Ascending aorta (tissue), 2 donors: ENCODE measurements around the gene MGMT. TPM values are rescaled to one million over a fixed set of nuclear protein-coding genes. Genes with fewer than 3 reads are reported as not detected.

Experiments used
- DNase-seq, 2 donors: peaks; one replicate each; pipeline ENCODE4 v3.0.0-alpha.2; 2019; ENCODE audit warnings: low spot score in 2 of 2
- H3K27ac ChIP-seq, 2 donors: fragments of 200-600 bp; sonication (generic); one replicate each; pipeline ENCODE4 v1.5.1; 2016 to 2017; ENCODE audit warnings: mild to moderate bottlenecking in 1 of 2
- H3K27me3 ChIP-seq: fragments of 200-600 bp; sonication (generic); one replicate; pipeline ENCODE4 v1.5.1; 2017
- H3K36me3 ChIP-seq, 2 donors: fragments of 200-600 bp; sonication (generic); one replicate each; pipeline ENCODE4 v1.5.1; 2016
- H3K4me1 ChIP-seq, 2 donors: fragments of 200-600 bp; sonication (generic); one replicate each; pipeline ENCODE4 v1.5.1; 2016 to 2017; ENCODE audit warnings: mild to moderate bottlenecking in 1 of 2
- H3K4me3 ChIP-seq, 2 donors: fragments of 200-600 bp; sonication (generic); one replicate each; pipeline ENCODE4 v1.5.1; 2016 to 2017; ENCODE audit warnings: mild to moderate bottlenecking in 1 of 2
- H3K9me3 ChIP-seq, 2 donors: fragments of 200-600 bp; sonication (generic); one replicate each; pipeline ENCODE4 v1.5.1; 2016
- intact Hi-C: fragments of 100-400 bp; cut with DNase I; formaldehyde crosslinking; loops from one replicate; pipeline ENCODE4 v1.15.1; 2023
- total RNA-seq: library from RNA; depleted of rRNA; stranded (reverse); fragments of >200 nt; gene quantifications from one replicate; pipeline ENCODE4 v1.1.0, GENCODE V29; 2016
- TF ChIP-seq, protein P1 (sequence below), 3 experiments: fragments of 200-600 bp in 2 of 3; fragments of 450-650 bp in 1 of 3; sonication (generic) in 2 of 3; IDR thresholded peaks; one replicate each; pipeline ENCODE4 v1.5.1; 2016 to 2019; ENCODE audit warnings: antibody characterized with exemption in 3 of 3, mild to moderate bottlenecking in 1 of 3, moderate library complexity in 1 of 3

The MGMT gene
- total RNA-seq, 1 donor from 2014 or later: 7.0 TPM

DNA sequence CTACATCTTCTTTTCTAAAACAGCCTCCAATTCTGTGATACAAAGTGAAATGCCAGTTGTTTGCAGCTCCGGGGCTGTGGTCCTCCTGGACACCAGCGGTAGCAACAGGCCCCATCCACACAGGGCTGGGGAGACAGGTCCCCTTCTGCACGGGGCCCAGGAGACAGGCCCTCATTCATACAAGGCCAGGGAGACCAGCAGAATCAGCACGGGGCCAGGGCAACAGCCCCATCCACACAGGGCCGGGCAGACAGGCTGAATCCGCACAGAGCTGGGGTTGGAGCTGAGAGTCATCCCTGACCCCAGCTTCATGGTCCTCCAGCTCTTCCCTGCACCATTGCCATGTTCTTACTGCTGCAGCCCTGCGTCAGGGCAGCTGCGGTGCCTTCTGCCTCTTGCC lies 238.6 kb downstream of the MGMT start:
- peaks cover 0 to 7% of the 10 kb centered on the region in 2 donors for H3K4me1 ChIP-seq
- DNase-seq: no peak
- H3K27me3 ChIP-seq: no peaks in the 10 kb centered on the region
- H3K27ac ChIP-seq: no peak overlapping the region
- TF ChIP-seq, protein P1, sequence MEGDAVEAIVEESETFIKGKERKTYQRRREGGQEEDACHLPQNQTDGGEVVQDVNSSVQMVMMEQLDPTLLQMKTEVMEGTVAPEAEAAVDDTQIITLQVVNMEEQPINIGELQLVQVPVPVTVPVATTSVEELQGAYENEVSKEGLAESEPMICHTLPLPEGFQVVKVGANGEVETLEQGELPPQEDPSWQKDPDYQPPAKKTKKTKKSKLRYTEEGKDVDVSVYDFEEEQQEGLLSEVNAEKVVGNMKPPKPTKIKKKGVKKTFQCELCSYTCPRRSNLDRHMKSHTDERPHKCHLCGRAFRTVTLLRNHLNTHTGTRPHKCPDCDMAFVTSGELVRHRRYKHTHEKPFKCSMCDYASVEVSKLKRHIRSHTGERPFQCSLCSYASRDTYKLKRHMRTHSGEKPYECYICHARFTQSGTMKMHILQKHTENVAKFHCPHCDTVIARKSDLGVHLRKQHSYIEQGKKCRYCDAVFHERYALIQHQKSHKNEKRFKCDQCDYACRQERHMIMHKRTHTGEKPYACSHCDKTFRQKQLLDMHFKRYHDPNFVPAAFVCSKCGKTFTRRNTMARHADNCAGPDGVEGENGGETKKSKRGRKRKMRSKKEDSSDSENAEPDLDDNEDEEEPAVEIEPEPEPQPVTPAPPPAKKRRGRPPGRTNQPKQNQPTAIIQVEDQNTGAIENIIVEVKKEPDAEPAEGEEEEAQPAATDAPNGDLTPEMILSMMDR (IDR thresholded peaks at IDR 0.05): no peak
- H3K9me3 ChIP-seq: no peaks in the 10 kb centered on the region
- no peaks in the 10 kb centered on the region for H3K36me3 ChIP-seq
- H3K4me3 ChIP-seq: no peak overlapping the region
- intact Hi-C loops: no loop called here

DNA sequence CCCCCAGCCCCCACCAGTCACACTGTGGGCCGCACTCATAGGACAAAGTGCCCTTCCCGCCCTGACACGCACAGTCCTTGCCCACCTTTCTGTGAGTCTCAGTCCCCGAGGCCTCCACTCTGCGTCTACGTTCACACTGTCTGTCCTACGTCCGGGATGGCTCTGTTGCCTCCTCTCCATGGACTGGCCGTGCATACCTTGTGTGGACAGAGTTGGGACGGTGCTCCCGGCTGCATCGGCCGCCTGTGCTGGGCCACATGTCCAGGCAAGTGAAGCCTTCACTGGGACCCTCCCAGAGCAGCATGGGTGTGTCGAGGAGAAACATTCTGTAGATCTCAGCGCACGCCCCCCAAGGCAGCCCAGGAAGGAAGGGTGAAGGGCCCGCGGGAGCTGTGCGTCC lies 239.0 kb downstream of the MGMT start:
- intact Hi-C loops: no loop called here

DNA sequence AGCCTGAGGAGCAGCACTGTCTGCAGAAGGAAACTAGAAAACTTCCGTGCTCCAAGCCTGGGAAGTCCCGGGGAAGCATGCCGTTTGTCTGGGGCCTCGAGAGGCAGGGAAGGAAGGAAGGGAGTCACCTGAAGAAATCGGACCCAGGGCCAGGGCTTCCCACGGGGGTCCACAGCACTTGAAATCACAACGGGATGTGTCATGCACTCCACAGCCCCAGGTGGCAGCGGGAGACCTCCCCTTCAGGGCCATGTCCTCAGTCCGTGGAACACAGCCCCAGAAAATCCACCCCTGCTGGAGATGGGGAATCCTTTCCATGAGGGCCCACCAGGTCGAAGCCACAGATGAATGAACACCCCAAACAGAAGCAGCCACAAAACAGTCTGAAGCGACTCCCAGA lies 239.5 kb downstream of the MGMT start:
- Histone ChIP-seq H3K27me3 (no peaks in the 10 kb centered on the region), H3K4me1 (peaks cover 0 to 7% of the 10 kb centered on the region in 2 donors), H3K27ac (no peak overlapping the region), H3K4me3 (no peak overlapping the region), H3K9me3 (no peaks in the 10 kb centered on the region), H3K36me3 (no peaks in the 10 kb centered on the region)
- no peak for DNase-seq
- TF ChIP-seq, protein P1 (IDR thresholded peaks at IDR 0.05): no peak
- intact Hi-C loops: no loop called here

More for the DNA sequence above, 239.0 kb downstream of the MGMT start:
- Histone ChIP-seq H3K9me3 (no peaks in the 10 kb centered on the region), H3K4me1 (peaks cover 0 to 7% of the 10 kb centered on the region in 2 donors), H3K27ac (no peak overlapping the region), H3K27me3 (no peaks in the 10 kb centered on the region), H3K36me3 (no peaks in the 10 kb centered on the region), H3K4me3 (no peak overlapping the region)
- no peak for DNase-seq
- TF ChIP-seq, protein P1 (IDR thresholded peaks at IDR 0.05): no peak

DNA sequence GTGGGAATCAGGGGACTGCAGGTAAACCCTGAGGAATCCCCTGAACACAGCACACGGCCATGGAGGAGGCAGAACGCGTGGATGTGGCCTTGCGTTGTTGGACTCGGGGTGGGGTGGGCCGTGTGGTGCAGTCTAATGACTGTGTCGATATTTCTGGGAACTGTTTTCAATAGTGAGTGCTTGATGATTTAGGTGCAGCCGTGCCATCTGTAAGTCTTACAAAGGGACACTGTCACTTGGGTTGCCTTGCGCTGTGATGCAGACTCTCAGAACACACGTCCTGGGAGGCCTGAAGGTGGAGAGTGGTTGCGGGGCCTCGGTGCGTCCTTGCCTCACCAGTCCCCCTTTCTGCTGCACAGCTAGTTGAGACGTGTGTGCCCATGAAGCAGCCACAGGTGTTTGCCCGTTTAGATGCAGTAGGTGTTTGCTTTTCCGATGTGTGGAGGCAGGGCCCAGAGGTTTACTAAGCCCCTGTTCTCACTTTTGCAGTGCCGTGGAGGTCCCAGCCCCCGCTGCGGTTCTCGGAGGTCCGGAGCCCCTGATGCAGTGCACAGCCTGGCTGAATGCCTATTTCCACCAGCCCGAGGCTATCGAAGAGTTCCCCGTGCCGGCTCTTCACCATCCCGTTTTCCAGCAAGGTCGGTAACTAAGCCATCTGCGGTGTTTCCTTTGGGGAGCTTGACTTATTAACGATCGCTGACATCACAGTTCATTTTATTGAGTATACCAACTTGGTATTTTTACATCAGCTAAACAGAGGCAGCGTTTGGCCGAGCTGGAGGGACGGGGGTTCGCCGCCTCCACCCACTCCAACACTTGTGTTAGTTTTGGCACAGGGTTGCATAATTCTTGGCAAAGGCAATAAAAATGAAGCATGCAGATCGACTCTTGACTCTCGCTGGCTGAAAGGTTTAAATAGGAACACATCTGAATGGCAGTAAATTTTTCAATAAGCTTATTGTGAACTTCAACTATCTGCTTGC lies 240.7 kb downstream of the MGMT start:
- no peaks in the 10 kb centered on the region for H3K27me3 ChIP-seq
- H3K36me3 ChIP-seq: no peaks in the 10 kb centered on the region
- peaks cover 0 to 7% of the 10 kb centered on the region in 2 donors for H3K4me1 ChIP-seq
- no peak overlapping the region for H3K27ac ChIP-seq
- H3K9me3 ChIP-seq: no peaks in the 10 kb centered on the region
- peak overlapping the region in 1 of 2 donors; percentile 3 for H3K4me3 ChIP-seq
- no peak for DNase-seq
- intact Hi-C loops: no loop called here
- TF ChIP-seq, protein P1 (IDR thresholded peaks at IDR 0.05): no peak

DNA sequence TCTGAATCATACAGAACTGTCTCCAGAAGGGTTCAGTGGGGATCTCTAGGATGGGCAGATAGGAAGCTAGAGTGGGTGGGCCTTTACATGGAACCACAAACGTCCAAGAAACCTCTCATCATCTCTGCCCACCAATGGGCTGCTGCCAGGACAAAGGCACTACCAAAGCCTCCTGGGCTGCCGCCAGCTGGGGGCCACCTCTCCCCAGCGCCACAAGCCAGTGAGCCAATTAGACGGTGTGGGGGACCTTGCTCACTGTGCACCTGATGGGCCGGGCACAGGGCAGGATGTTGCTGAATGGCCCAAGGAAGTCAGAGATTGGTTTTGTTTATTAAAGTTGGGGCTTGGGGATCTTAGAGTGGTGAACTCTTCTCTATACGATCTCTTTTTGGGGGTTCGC lies 242.1 kb downstream of the MGMT start:
- no peak for DNase-seq
- Histone ChIP-seq H3K9me3 (no peaks in the 10 kb centered on the region), H3K4me1 (peaks cover 0 to 7% of the 10 kb centered on the region in 2 donors), H3K27ac (no peak overlapping the region), H3K36me3 (no peaks in the 10 kb centered on the region), H3K4me3 (no peak overlapping the region), H3K27me3 (no peaks in the 10 kb centered on the region)
- intact Hi-C loops: no loop called here
- TF ChIP-seq, protein P1 (IDR thresholded peaks at IDR 0.05): no peak
